ENCODE results near the gene APRT. TPM values are rescaled to one million over a fixed set of nuclear protein-coding genes. Genes with fewer than 3 reads are reported as not detected.

The APRT gene
- total and polyA plus RNA-seq, 2 of the 4 experiments (the other 2 are of a cell fraction) = 40.5 to 157 TPM

Other genes starting within 250 kb of the APRT start
- 3.4 and 4.2 TPM in 2 replicates for gene ZC3H18, start 241.5 kb downstream of the APRT start, total RNA-seq (2012; rRNA removed)
- 21.3 and 22.7 TPM in 2 replicates for gene ZC3H18, start 241.5 kb downstream of the APRT start, polyA plus RNA-seq (2012; rRNA removed)
- not detected in 2 replicates for gene IL17C, start 173.4 kb downstream of the APRT start, total RNA-seq (2012; rRNA removed)
- gene IL17C, start 173.4 kb downstream of the APRT start, polyA plus RNA-seq (2012; rRNA removed) = 0.09 TPM in 1 of 2 replicates, not detected in the other
- 65.6 and 90.5 TPM in 2 replicates for gene CYBA, start 160.9 kb downstream of the APRT start, total RNA-seq (2012; rRNA removed)
- 169 and 228 TPM in 2 replicates for gene CYBA, start 160.9 kb downstream of the APRT start, polyA plus RNA-seq (2012; rRNA removed)
- 17.2 and 18.3 TPM in 2 replicates for gene MVD, start 148.8 kb downstream of the APRT start, total RNA-seq (2012; rRNA removed)
- 28.4 and 33.1 TPM in 2 replicates for gene MVD, start 148.8 kb downstream of the APRT start, polyA plus RNA-seq (2012; rRNA removed)
- gene SNAI3, start 125.4 kb downstream of the APRT start, total RNA-seq (2012; rRNA removed) = not detected in 2 replicates
- gene SNAI3, start 125.4 kb downstream of the APRT start, polyA plus RNA-seq (2012; rRNA removed) = 0.21 and 0.34 TPM in 2 replicates
- 6.9 and 8.1 TPM in 2 replicates for gene RNF166, start 105.5 kb downstream of the APRT start, total RNA-seq (2012; rRNA removed)
- gene RNF166, start 105.5 kb downstream of the APRT start, polyA plus RNA-seq (2012; rRNA removed) = 17.4 and 24.1 TPM in 2 replicates
- 12.8 and 12.9 TPM in 2 replicates for gene CTU2, start 105.4 kb downstream of the APRT start, total RNA-seq (2012; rRNA removed)
- 18.4 and 23.4 TPM in 2 replicates for gene CTU2, start 105.4 kb downstream of the APRT start, polyA plus RNA-seq (2012; rRNA removed)
- 36.2 and 48.6 TPM in 2 replicates for gene PIEZO1, start 26.7 kb downstream of the APRT start, total RNA-seq (2012; rRNA removed)
- gene PIEZO1, start 26.7 kb downstream of the APRT start, polyA plus RNA-seq (2012; rRNA removed) = 372 and 392 TPM in 2 replicates
- 3.2 and 4.7 TPM in 2 replicates for gene CDT1, start 8.1 kb downstream of the APRT start, total RNA-seq (2012; rRNA removed)
- gene CDT1, start 8.1 kb downstream of the APRT start, polyA plus RNA-seq (2012; rRNA removed) = 11.8 and 13.2 TPM in 2 replicates
- 7.2 TPM in 2 replicates for gene GALNS, start 45.0 kb upstream of the APRT start, total RNA-seq (2012; rRNA removed)
- 30.2 and 32.5 TPM in 2 replicates for gene GALNS, start 45.0 kb upstream of the APRT start, polyA plus RNA-seq (2012; rRNA removed)
- 84.2 and 102 TPM in 2 replicates for gene TRAPPC2L, start 45.2 kb upstream of the APRT start, total RNA-seq (2012; rRNA removed)
- gene TRAPPC2L, start 45.2 kb upstream of the APRT start, polyA plus RNA-seq (2012; rRNA removed) = 109 and 112 TPM in 2 replicates
- gene PABPN1L, start 54.7 kb upstream of the APRT start, total RNA-seq (2012; rRNA removed) = not detected in 2 replicates
- not detected in 2 replicates for gene PABPN1L, start 54.7 kb upstream of the APRT start, polyA plus RNA-seq (2012; rRNA removed)
- gene CBFA2T3, start 165.3 kb upstream of the APRT start, total RNA-seq (2012; rRNA removed) = not detected in 2 replicates
- not detected in 2 replicates for gene CBFA2T3, start 165.3 kb upstream of the APRT start, polyA plus RNA-seq (2012; rRNA removed)

Data from IMR-90 (cell line).